ENCODE measurements around the gene HSPB9.

HSPB9 gene

DNA sequence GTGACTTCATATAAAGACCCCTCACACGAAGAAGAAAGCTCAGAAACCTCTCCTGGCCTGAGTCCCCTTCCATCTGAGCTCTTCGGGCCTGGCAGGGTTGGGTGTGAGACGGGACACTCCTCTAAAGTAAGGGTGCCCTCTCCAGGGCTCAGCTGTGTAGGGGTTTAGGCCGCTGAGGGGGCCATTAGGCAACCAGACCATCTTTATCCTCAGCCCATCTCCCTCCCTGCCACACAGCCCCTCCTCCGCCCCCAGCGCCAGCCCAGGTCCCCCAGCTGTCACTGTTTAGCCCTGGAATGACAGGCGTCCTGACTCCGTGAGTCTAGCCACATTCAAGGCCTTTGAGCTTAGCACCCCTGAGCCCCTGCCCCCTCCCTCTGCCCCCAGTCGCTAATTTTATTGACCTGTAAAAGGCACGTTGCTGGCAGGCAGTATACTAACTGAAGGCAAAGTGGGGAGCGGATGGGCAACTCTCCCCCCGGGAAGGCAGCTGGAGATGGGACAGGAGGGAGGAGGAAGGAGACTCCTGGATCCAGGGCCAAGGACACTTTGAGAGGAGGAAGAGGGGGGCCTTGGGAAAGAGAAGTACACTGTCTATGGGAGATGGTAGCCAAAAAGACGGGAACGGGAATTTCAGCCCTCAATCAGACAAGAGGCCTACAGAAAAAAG, 23.7 kb upstream of the HSPB9 start:
- H3K4me3 ChIP-seq (ENCODE audit: low read depth, low read length), result peak overlapping the region; percentile 8

DNA sequence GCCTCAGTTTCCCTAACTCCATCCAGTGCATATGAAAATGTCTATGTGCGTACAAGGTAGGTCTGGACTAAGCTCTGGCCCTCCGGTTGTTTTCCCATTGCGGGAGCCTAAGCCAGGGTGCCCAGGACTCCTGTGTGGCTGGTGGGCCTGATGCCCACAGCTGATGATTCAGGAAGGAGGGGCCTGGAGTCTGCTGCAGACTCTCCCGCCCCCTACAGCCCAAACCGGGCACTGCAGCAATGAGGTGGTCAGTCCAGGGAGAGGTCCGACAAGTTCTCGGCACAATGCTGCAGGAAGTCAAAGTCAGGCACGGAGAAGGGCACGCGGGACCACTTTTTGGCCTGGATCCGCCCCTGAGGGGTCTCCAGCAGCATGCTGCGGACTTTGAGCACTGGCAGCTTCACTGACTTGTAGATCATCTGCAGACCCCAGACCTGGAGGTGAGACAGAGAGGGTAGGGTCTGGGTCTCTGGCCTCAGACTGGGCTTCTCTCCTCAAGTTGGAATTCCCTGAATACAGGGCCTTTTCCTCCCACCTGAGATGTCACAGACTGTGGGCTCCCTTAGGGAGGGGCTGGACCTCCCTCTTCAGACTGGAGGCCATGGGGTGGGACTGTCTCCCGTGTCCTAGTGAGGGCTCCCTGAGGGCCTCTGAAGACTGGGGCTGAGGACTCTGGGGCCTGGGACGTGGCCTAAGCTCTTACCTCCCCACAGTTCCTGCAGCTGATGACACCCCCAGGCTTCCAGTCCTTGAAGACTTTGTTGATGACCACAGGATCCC, 20.9 kb upstream of the HSPB9 start:
- no peak overlapping the region for H3K4me3 ChIP-seq (ENCODE audit: low read depth, low read length)

DNA sequence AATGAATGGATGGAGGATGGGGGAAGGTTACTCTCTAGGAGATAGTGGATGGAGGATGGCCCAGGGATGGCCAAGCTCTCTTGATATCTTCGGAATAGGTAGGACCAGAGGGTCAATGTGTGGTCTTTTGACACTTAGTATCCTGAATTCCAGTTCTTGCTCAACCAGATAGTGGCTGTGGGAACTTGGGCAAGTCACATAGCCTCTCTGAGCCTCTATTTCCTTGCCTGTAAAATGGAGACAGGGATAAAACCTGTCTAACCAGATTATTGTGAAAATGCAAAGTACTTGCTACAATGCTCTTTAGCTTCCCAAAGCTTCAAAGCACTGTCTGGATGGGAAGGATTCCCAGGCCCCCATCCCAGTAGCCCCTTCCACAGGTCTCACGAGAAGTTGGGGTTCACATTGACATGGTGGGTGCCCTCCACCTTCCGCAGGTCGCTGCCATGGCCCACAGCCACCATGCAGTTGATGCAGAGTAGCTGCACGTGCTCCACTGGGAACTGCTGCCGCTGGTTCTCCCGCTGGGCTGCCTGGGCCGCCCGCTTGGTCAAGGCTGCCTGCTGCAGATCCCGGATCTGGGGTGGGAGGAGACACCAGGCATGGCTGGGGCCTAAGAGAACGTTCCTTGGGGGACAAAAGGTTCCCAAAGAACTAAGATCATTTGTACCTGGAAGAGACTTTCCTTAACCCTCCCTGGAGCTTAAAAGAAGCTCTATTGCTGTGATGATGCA, 19.2 kb upstream of the HSPB9 start:
- H3K4me3 ChIP-seq (ENCODE audit: low read depth, low read length), result no peak overlapping the region

DNA sequence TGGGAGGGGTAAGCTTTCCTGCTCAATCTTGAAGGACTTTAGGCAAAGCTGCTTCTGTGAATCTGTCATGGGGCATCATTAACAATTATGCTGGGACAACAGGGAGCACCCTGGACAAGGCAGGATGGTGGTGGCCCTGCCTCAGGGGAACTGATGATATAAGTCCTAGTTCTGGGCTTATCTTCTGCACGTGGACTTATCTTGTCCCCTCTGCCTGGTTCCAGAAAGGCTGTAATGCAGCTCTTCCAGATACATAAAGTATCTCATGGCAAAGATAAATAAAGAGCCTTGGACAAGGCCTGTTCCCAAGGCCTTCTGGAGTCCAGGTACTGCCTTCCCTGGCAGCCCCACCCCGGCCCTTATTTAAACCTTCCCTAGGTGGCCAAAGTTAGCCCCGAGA, 18.3 kb upstream of the HSPB9 start:
- no peak overlapping the region for H3K4me3 ChIP-seq (ENCODE audit: low read depth, low read length)

DNA sequence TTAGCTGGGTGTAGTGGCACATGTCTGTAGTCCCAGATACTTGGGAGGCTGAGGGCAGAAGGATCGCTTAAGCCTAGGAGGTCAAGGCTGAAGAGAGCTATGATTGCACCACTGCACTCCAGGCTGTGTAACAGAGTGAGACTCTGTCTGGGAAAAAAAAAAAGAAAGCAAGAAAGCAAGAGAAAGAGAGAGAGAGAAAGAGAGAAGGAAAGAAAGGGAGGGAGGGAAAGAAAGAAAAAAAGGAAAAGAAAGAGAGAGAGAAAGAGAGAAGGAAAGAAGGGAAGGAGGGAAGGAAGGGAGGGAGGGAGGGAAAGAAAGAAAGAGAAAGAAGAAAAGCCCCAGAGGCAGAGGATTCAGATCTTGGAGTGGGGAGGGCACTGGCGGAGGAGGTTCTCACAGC, 16.6 kb upstream of the HSPB9 start:
- no peak overlapping the region for H3K4me3 ChIP-seq (ENCODE audit: low read depth, low read length)

DNA sequence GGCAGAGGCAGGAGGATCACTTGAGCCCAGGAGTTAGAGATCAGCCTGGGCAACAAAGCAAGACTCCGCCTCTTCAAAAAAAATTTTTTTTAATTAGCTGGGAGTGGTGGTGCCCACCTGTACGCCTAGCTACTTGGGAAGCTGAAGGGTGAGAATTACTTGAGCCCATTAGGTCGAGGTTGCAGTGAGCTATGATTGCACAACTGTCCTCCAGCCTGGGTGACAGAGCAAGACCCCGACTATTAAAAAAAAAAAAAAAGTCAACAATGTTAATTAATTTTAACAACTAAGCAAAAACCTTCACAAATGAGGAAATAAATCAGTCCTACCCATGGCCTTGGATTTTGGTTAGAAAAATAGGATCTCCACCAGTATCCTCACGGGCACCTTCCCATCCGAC, 15.5 kb upstream of the HSPB9 start:
- no peak overlapping the region for H3K4me3 ChIP-seq (ENCODE audit: low read depth, low read length)

DNA sequence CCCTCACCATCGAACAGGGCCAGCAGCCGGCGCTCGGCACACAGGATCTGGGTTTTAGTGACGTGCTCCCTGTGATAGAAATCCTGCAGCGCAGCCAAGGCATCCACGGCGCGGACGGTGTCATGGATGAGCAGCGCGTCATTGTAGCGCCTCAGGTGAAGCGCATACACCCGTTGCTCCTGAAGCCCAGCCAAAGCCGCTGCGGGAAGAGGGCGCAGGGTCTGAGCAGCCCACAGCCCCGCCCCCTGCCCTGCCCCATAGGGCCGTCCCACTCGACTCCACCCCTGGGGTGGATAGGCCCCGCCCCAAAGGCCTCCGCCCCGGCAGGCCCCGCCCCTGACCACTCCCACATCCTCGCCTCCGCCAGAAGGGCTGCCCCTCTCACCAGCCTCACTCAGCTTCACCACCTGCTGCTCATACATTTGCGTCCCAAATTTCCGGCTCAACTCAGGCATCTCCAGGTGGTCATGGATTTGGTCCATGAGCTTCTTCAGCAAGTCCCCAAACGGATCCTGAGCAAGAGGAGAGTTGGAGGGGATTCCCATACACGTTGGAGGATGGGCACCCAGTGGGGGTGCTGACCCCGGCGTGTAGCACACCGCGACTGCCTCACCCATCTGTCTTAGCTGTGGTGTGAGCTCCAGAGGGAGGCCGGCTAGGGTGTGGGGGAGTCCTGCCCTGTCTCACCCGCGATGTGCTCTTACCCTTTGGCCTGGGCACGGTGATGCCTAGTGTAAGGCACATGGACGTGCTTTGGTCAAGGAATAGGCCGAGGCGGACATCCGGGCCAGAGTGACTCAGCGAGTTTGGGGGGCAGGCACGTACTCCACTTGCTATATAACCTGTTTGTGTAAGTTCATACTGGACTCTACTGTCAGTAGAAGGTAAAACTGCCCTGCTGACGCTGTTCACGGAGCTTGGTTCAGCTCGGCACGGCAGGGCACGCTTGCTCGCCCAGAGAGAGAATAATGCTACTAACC, 14.7 kb upstream of the HSPB9 start:
- H3K4me3 ChIP-seq (ENCODE audit: low read depth, low read length), result peak overlapping the region; percentile 43

DNA sequence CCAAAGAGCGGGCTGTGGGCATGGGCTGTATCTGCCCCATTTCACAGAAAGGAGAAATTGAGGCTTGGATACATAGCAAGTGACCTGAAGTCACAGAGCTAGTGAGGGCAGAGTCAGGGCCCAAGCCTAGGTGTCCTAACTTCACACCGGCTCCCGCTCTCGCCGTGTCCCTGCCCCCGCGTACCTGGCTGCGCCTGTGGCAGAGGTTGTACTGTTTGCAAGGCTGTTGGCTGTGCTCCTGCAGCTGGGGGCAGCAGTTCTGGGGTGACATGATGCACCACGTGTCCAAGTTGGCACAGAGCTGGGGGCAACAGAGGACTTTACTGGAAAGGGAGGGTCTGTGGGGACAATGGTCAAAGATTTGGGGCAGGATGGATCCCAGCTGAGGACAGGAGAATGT, 13.5 kb upstream of the HSPB9 start:
- no peak overlapping the region for H3K4me3 ChIP-seq (ENCODE audit: low read depth, low read length)

DNA sequence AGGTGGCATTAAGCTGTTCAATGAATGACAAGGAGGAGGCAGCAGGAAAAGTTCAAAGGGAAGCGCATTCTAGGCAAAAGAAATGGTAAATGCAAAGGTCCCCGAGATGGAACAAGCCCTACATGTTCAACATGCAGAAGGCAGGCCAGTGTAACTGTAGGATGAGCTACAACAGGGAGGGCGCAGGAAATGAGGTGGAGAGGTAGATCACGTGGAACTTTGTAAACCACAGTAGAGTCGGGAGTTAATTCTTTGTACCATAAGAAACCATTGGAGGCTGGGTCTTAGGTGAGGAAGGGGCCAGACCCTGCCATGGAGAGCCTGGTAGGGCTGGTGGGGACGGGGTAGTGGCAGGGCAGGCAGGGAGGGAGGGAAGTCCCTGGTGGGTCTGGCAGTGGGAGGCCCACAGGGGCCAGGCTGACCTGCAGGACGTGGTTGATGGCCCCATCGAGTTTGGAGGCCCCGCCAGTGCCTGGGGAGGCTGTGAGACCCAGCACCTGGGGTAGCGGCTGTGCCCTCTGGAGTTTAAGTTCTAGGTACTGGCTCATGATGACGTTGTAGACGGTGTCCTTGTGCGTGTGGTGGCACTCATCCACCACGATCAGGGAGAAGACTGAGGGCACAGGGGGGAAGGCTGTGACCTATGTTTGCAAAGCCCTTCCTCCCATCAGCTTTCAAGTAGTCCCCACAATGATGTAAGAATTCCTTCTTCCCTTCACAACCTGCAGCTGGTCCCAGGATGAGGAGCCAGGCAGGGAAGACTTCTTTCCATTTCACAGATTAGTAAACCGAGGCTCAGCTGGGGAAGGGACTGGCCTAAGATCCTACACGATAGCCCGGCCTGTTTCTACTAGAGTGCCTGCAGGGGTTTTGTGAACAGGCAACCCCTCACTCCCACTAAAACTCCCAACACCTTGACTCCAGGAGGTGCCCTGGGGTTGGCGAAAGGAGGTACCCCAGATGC, 12.0 kb upstream of the HSPB9 start:
- H3K4me3 ChIP-seq (ENCODE audit: low read depth, low read length), result no peak overlapping the region

DNA sequence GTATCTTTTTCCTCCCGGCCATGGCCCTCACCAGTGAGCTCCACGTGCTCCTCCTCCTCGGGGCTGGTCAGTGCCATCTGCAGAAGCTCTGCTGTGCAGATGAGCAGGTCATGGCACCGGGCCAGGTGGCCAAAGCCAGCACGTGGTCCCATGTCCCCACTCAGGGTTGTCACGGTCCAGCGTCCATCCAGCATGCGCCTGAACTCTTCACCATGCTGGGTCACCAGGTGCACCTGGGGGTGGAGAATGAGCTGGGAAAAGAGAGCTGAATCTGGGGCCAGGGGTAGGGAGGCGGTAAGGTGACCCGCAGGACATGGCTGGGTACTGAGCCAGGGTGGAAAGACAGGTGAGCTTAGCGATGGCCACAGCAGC, 11.4 kb upstream of the HSPB9 start:
- H3K4me3 ChIP-seq (ENCODE audit: low read depth, low read length), result no peak overlapping the region

DNA sequence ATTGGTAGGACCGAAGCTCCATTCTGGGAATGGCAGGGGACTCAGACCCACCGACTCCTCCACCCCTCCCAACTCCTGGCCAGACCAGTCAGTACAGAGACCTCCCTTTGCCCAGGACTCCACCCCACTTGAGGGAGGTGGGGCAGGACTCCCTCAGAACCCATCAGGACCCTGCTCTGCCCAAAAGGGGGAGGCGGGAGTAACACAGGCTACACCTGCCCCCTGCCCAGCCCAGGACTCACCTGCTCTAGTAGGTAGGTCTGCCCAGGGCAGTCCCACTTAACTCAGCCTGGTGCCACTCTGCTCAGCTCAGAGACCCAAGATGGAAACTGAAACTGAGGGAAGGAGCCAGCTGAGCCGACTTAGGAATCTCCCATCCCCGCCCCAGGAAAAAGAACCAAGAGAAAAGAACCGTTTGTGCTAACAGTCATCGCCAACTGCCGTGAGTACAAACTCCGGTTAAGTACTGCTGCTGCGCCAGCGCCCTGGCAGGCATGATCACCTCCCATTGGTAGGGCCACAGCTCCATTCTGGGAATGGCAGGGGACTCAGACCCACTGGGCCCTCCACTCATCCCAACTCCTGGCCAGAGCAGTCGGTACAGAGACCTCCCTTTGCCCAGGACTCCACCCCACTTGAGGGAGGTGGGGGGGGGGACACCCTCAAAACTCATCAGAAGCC, 10.6 kb upstream of the HSPB9 start:
- no peak overlapping the region for H3K4me3 ChIP-seq (ENCODE audit: low read depth, low read length)

DNA sequence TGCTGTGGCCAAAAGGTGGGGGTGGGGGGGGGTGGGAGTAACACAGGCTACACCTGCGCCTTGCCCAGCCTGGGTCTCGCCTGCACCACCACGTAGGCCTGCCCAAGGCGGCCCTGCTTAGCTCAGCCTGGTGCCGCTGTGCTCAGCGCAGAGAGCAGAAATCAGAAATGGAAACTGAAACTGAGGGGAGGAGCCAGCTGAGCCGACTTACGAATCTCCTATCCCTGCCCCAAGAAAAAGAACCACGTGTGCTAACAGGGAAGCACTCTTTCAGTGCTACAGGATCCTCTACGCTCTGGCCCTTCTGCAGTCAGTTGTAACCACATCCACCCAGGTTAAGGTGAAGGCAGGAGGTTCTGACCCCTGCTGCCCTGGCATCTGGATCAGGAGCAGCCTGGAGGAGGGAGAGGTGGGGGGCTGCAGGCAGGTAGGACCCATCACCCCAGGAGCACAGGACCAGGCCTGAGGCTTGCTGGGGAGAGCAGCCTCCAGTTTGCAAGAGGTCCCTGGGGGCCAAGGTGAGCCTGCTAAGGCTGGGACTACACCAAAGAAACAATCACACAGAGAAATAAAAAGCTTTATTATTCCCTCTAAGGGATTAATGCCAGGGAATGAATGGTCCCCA, 9.9 kb upstream of the HSPB9 start, which contains the start of gene DHX58:
TSS of gene DHX58 (minus strand) at position 163 of the 625 bp plus-strand sequence. CDS start 822 bp downstream, outside the sequence.
- H3K4me3 ChIP-seq (ENCODE audit: low read depth, low read length), result no peak within 1 kb of the TSS

DNA sequence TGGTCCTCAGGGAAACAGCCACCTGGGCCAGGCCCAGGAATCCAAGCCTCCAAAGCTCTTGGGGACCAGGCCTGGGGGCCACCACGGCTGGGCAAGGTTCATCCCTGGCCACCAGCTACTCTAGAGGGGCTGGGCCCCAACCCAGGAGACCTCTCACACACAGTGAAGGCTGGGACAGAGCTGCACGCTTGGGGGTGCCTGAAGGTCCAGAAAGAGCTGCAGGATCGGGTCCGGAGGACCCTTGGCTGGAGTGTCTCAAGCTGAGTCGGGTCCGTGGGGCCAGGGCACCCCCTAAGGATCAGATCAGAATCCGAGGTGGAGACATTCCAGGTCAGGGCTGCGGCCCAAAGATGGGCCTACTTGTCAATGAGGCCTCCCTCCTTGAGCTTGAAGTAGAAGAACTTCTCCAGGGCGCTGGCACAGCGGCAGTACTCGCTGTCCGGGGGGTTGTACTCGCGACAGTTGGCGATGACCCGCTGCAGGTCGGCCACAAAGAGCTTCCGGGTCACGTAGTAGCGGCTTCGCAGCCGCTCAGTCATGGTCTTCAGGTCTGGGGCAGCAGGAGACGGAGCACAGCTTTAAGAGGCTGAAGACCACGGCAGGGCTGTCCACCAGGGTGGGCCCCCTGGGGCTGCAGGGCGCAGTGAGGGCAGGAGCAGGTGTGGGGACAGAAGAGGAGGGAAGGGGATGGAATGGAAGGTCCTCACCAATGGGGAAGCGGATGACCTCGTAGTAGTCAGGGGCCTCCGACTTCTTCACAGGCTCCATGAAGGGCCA, 9.1 kb upstream of the HSPB9 start:
- no peak overlapping the region for H3K4me3 ChIP-seq (ENCODE audit: low read depth, low read length)

DNA sequence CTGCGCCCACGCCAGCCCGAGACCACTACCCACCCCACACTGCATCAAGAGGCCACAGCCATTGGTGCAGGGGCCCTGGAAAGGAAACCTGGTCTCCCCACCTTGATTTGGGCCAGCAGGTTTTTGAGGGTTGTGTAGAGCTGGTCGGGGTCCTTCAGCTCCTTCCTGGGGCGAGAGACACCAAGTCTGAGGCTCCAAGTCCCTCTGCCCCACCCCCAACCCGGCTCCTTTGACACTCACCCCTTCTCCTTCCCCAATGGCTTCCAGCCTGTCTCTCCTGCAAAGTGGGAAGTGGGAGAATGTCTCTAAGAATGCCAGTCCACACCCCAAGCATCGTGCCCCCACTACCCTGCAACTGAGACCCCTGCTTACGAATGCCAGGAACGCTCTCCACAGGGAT, 8.5 kb upstream of the HSPB9 start:
- no peak overlapping the region for H3K4me3 ChIP-seq (ENCODE audit: low read depth, low read length)

DNA sequence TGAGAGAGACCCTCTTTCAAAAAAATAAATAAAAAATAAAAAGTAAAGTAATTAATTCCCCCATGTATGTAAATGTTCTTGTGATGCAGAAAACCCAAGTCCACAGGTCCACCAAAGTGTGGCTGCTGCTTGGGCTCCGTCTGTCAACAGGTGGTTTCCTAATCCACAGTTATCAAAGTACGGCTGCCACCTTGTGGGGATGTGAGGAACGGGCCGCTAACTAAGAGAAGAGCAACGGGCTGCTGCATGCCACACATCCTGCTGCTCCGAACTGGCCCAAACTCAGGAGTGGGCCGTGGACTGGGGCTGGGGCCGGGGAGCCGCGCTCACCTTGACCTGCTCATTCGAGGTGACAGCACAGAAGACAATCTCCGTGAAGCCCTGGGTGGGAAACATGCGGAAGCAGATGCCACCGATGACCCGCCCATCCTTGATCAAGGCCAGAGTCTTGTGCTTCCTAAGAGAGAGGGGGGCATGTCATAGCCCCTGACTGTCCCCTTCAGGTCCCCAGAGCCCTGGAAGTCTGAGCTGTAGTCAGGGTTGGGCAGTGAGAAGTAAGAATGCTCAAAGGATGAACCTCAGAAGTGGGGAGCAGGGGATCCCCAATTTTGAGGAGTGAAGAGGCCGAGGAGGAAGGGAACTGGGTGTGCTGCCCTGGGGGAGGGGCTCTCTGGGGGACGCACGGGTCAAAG, 5.8 kb upstream of the HSPB9 start:
- no peak overlapping the region for H3K4me3 ChIP-seq (ENCODE audit: low read depth, low read length)

DNA sequence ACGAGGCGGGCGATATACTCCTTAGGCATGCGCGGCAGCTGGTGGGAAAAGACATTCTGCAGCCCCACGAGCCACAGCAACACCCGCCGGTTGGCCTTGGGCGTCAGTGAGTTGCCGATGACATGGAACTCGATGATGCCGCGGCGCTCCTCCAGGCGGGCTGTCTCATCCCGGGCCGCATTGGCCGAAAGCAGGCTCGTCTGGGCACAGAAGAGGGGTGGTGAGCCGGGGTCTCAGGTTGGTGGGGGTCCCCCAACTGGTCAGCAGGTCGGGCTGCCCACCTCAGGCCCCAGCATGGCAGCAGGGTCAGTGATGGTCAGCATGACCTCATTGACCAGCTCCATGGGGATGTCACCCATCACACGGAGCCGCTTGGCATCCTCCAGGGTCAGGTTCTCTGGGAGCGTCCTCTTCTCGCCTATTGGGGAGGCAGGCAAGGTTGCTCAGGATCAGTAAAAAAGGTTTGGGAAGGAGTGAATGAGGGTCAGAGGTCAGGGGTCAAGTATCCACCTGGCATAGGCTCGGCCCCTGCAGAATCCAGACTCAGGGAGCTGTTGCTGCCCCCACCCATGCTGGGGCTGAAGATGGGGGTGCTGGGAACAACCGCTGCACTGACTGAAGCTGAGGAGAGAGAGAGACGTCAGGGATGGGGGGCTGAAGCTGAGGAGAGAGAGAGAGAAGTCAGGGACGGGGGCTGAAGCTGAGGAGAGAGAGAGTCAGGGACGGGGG, 5.0 kb upstream of the HSPB9 start:
- H3K4me3 ChIP-seq (ENCODE audit: low read depth, low read length), result no peak overlapping the region

DNA sequence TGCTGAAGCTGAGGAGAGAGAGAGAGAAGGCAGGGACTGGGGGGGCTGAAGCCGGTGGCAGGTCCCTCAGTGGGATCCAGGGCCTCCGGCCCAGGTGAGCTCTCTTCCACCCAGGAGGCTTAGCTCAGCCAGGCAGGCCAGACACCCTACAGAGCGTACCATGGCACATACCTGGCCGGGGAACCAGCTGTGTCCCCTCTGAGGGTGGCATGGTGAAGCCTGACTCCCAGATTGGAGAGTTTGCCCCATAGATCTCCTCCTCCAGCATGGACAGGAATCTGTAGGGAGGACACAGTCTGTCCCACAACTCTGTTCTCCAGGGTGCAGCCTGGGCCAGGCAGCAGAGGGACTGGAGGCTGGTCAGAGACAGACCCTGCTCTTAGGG, 4.5 kb upstream of the HSPB9 start:
- no peak overlapping the region for H3K4me3 ChIP-seq (ENCODE audit: low read depth, low read length)
